Neural cell (in vitro differentiated cells): ENCODE data around the gene GDF9.

Experiments used
- EP300 ChIP-seq: fragments of 450-650 bp; conservative IDR thresholded peaks from 2 replicates; pipeline ENCODE4 v1.6.1; 2014; ENCODE audit warnings: antibody characterized with exemption, mild to moderate bottlenecking, moderate library complexity; ENCODE audit not compliant: poor library complexity, severe bottlenecking
- EZH2 ChIP-seq: fragments of 200-600, 300-800 bp; shearing (Covaris generic), sonication (generic); IDR thresholded peaks from 2 replicates; pipeline ENCODE4 v1.6.1; 2014; ENCODE audit warnings: antibody characterized with exemption, low read length, borderline replicate concordance, mild to moderate bottlenecking; ENCODE audit not compliant: insufficient read depth, poor library complexity, severe bottlenecking
- MXI1 ChIP-seq: fragments of 450-650 bp; conservative IDR thresholded peaks from 2 replicates; pipeline ENCODE4 v1.6.1; 2014; ENCODE audit warnings: antibody characterized with exemption, mild to moderate bottlenecking; ENCODE audit not compliant: poor library complexity, severe bottlenecking
- POLR2AphosphoS5 ChIP-seq: IDR thresholded peaks from 2 replicates; pipeline ENCODE4 v1.6.1; 2012
- RAD21 ChIP-seq: fragments of 450-650 bp; conservative IDR thresholded peaks from 2 replicates; pipeline ENCODE4 v1.6.1; 2014; ENCODE audit warnings: antibody characterized with exemption, mild to moderate bottlenecking, moderate library complexity
- SMC3 ChIP-seq: fragments of 450-650 bp; conservative IDR thresholded peaks from 2 replicates; pipeline ENCODE4 v1.6.1; 2014; ENCODE audit warnings: antibody characterized with exemption, mild to moderate bottlenecking, moderate library complexity; ENCODE audit not compliant: poor library complexity
- TAF1 ChIP-seq: IDR thresholded peaks from 2 replicates; pipeline ENCODE4 v1.6.1; 2012; ENCODE audit warnings: low read depth
- TF ChIP-seq, protein P1 (sequence below): fragments of 450-650 bp; IDR thresholded peaks from 2 replicates; pipeline ENCODE4 v1.5.1; 2014; ENCODE audit warnings: antibody characterized with exemption, mild to moderate bottlenecking, moderate library complexity; ENCODE audit not compliant: poor library complexity, severe bottlenecking
- TF ChIP-seq, protein P2 (sequence below): IDR thresholded peaks from 2 replicates; pipeline ENCODE4 v1.6.1; 2012; ENCODE audit warnings: borderline replicate concordance

DNA sequence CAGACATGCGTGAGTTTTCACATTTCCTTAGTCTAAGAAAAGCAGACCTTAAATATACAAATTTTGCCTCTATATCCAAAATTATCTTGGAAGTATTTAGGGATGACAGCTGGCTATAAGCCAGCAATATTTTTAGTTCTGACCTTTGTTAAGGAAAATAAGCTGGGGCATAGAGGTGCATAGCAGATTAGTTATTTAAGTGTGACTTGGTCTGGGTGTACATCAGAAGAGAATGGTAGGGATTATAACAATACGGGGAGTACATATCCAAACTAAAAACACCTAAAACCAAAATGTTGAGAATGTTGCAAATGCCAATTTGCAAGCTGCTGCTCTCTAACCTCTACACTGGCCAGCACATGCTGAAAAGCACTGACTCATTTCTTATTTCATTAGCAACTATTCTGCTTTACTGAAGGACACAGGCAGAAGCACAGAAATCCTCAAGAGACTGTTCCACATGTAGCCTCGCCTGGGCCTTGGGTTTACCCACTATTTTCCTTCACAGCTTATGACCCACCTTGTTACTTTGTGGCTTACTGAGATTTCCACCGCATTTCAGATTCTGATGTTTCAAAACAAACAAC is 29.5 kb upstream of the GDF9 start:
- TF ChIP-seq, protein P1, sequence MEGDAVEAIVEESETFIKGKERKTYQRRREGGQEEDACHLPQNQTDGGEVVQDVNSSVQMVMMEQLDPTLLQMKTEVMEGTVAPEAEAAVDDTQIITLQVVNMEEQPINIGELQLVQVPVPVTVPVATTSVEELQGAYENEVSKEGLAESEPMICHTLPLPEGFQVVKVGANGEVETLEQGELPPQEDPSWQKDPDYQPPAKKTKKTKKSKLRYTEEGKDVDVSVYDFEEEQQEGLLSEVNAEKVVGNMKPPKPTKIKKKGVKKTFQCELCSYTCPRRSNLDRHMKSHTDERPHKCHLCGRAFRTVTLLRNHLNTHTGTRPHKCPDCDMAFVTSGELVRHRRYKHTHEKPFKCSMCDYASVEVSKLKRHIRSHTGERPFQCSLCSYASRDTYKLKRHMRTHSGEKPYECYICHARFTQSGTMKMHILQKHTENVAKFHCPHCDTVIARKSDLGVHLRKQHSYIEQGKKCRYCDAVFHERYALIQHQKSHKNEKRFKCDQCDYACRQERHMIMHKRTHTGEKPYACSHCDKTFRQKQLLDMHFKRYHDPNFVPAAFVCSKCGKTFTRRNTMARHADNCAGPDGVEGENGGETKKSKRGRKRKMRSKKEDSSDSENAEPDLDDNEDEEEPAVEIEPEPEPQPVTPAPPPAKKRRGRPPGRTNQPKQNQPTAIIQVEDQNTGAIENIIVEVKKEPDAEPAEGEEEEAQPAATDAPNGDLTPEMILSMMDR, result no peak
- TF ChIP-seq EZH2, result no peak
- no peak for TF ChIP-seq TAF1
- no peak for TF ChIP-seq POLR2AphosphoS5
- TF ChIP-seq RAD21, result no peak
- TF ChIP-seq, protein P2, sequence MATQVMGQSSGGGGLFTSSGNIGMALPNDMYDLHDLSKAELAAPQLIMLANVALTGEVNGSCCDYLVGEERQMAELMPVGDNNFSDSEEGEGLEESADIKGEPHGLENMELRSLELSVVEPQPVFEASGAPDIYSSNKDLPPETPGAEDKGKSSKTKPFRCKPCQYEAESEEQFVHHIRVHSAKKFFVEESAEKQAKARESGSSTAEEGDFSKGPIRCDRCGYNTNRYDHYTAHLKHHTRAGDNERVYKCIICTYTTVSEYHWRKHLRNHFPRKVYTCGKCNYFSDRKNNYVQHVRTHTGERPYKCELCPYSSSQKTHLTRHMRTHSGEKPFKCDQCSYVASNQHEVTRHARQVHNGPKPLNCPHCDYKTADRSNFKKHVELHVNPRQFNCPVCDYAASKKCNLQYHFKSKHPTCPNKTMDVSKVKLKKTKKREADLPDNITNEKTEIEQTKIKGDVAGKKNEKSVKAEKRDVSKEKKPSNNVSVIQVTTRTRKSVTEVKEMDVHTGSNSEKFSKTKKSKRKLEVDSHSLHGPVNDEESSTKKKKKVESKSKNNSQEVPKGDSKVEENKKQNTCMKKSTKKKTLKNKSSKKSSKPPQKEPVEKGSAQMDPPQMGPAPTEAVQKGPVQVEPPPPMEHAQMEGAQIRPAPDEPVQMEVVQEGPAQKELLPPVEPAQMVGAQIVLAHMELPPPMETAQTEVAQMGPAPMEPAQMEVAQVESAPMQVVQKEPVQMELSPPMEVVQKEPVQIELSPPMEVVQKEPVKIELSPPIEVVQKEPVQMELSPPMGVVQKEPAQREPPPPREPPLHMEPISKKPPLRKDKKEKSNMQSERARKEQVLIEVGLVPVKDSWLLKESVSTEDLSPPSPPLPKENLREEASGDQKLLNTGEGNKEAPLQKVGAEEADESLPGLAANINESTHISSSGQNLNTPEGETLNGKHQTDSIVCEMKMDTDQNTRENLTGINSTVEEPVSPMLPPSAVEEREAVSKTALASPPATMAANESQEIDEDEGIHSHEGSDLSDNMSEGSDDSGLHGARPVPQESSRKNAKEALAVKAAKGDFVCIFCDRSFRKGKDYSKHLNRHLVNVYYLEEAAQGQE, result no peak
- no peak for TF ChIP-seq MXI1
- no peak for TF ChIP-seq EP300
- TF ChIP-seq SMC3, result no peak
